ENCODE results near the gene SMYD5. TPM values are rescaled to one million over a fixed set of nuclear protein-coding genes. Genes with fewer than 3 reads are reported as not detected.
"Not testable (repeated sequence)": the region's sequence is repeated elsewhere in the genome, so short reads cannot be mapped to it uniquely, and the experiment has no call there.

The SMYD5 gene
- 11.7 TPM for total RNA-seq

GRCh38 chr2:73214120-73215035, at the start of gene SMYD5:
Gene SMYD5, plus strand, starts transcription at chr2:73214245. Its CDS starts 22 bp downstream, at chr2:73214267.
- ATAC-seq, result peak; percentile 91

GRCh38 chr2:73165978-73166377, 48.1 kb upstream of the SMYD5 start:
- not testable (repeated sequence) for ATAC-seq

- not testable (repeated sequence) for ATAC-seq
Observed at GRCh38 chr2:73166813-73167212, 47.2 kb upstream of the SMYD5 start.

GRCh38 chr2:73168348-73168747, 45.7 kb upstream of the SMYD5 start:
- not testable (repeated sequence) for ATAC-seq

- not testable (repeated sequence) for ATAC-seq
Observed at GRCh38 chr2:73170341-73170740, 43.7 kb upstream of the SMYD5 start.

- no peak for ATAC-seq
Observed at GRCh38 chr2:73172963-73173362, 41.1 kb upstream of the SMYD5 start.

- no peak for ATAC-seq
Observed at GRCh38 chr2:73173781-73174180, 40.3 kb upstream of the SMYD5 start.

- ATAC-seq, result no peak
Observed at GRCh38 chr2:73174244-73174643, 39.8 kb upstream of the SMYD5 start.

- ATAC-seq, result no peak
Observed at GRCh38 chr2:73174941-73175662, 38.9 kb upstream of the SMYD5 start.

- peak; percentile 10 for ATAC-seq
Observed at GRCh38 chr2:73175663-73176204, 38.3 kb upstream of the SMYD5 start.

GRCh38 chr2:73176205-73176880, 37.7 kb upstream of the SMYD5 start:
- no peak for ATAC-seq

GRCh38 chr2:73176881-73177644, 37.0 kb upstream of the SMYD5 start:
- peak; percentile 89 for ATAC-seq

- peak; percentile 25 for ATAC-seq
Observed at GRCh38 chr2:73177645-73178255, 36.3 kb upstream of the SMYD5 start.

GRCh38 chr2:73185965-73186364, 28.1 kb upstream of the SMYD5 start:
- no peak for ATAC-seq

GRCh38 chr2:73187549-73187948, 26.5 kb upstream of the SMYD5 start:
- no peak for ATAC-seq

GRCh38 chr2:73197579-73197978, 16.5 kb upstream of the SMYD5 start:
- no peak for ATAC-seq

- ATAC-seq, result peak; percentile 64
Observed at GRCh38 chr2:73200281-73200680, 13.8 kb upstream of the SMYD5 start.

GRCh38 chr2:73202156-73203054, 11.6 kb upstream of the SMYD5 start, which contains the start of gene NOTO:
Gene NOTO, plus strand, starts transcription at chr2:73202574. Its CDS starts 93 bp downstream, at chr2:73202667.
- ATAC-seq, result peak; percentile 45

GRCh38 chr2:73203055-73203681, 10.9 kb upstream of the SMYD5 start:
- ATAC-seq, result peak; percentile 17

- ATAC-seq, result no peak
Observed at GRCh38 chr2:73205611-73206010, 8.4 kb upstream of the SMYD5 start.
